Loucy (cell line): ENCODE measurements around the gene LIN52.
A peak's percentile ranks its signal among the peaks of the same experiment; 100 is the strongest.

Experiments
- H2AFZ ChIP-seq: fragments of 200-600 bp; sonication (generic); 2 replicates; pipeline ENCODE4 v1.6.0; 2016; ENCODE audit warnings: antibody characterized with exemption, mild to moderate bottlenecking, low read length, moderate library complexity
- H3F3A ChIP-seq: fragments of 200-600 bp; 2 replicates; pipeline ENCODE4 v1.6.0; 2016; ENCODE audit warnings: antibody characterized with exemption, low read depth, mild to moderate bottlenecking
- H3K27me3 ChIP-seq: fragments of 200-600 bp; sonication (generic); 2 replicates; pipeline ENCODE4 v1.6.1; 2014; ENCODE audit warnings: low read length, mild to moderate bottlenecking; ENCODE audit not compliant: insufficient read depth, poor library complexity, severe bottlenecking
- H3K36me3 ChIP-seq: fragments of 200-600 bp; sonication (generic); 2 replicates; pipeline ENCODE4 v1.6.1; 2016; ENCODE audit warnings: low read length; ENCODE audit not compliant: insufficient read depth
- H3K4me1 ChIP-seq: fragments of 200-600 bp; sonication (generic); 2 replicates; pipeline ENCODE4 v1.5.1; 2014; ENCODE audit warnings: low read length, mild to moderate bottlenecking; ENCODE audit not compliant: insufficient read depth, poor library complexity, severe bottlenecking
- H3K4me2 ChIP-seq: fragments of 200-600 bp; sonication (generic); 2 replicates; pipeline ENCODE4 v1.6.0; 2014; ENCODE audit warnings: antibody characterized with exemption, low read length, low read depth, mild to moderate bottlenecking; ENCODE audit not compliant: poor library complexity, severe bottlenecking
- H3K4me3 ChIP-seq: fragments of 200-600 bp; sonication (generic); 2 replicates; pipeline ENCODE4 v1.5.1; 2014; ENCODE audit warnings: low read length, mild to moderate bottlenecking, mixed read lengths; ENCODE audit not compliant: poor library complexity, severe bottlenecking
- H3K79me2 ChIP-seq: fragments of 200-600 bp; sonication (generic); 2 replicates; pipeline ENCODE4 v1.6.1; 2014; ENCODE audit warnings: low read length; ENCODE audit not compliant: insufficient read depth
- H3K9ac ChIP-seq: fragments of 200-600 bp; sonication (generic); 2 replicates; pipeline ENCODE4 v1.6.0; 2014; ENCODE audit warnings: mild to moderate bottlenecking, low read depth, low read length, moderate library complexity; ENCODE audit not compliant: poor library complexity, severe bottlenecking
- H3K9me2 ChIP-seq: fragments of 200-600 bp; sonication (generic); replicated peaks from 2 replicates; pipeline ENCODE4 v1.6.1; 2016; ENCODE audit warnings: low read depth, low read length, mixed read lengths
- H3K9me3 ChIP-seq: fragments of 200-600 bp; sonication (generic); 2 replicates; pipeline ENCODE4 v1.6.1; 2014; ENCODE audit warnings: mild to moderate bottlenecking, antibody characterized with exemption, low read length, low read depth; ENCODE audit not compliant: insufficient read depth
- H4K20me1 ChIP-seq: fragments of 200-600 bp; sonication (generic); 2 replicates; pipeline ENCODE4 v1.6.0; 2014; ENCODE audit warnings: antibody characterized with exemption, low read length, mild to moderate bottlenecking; ENCODE audit not compliant: insufficient read depth, poor library complexity, severe bottlenecking
- EZH2phosphoT487 ChIP-seq: fragments of 200-600 bp; IDR thresholded peaks from 2 replicates; pipeline ENCODE4 v1.6.1; 2018; ENCODE audit warnings: antibody characterized with exemption, mild to moderate bottlenecking, moderate library complexity, borderline replicate concordance
- TF ChIP-seq, protein P1 (sequence below): fragments of 200-600 bp; sonication (generic); conservative IDR thresholded peaks from 2 replicates; pipeline ENCODE4 v1.5.1; 2014; ENCODE audit warnings: mild to moderate bottlenecking, antibody characterized with exemption, low read length

The LIN52 gene

DNA sequence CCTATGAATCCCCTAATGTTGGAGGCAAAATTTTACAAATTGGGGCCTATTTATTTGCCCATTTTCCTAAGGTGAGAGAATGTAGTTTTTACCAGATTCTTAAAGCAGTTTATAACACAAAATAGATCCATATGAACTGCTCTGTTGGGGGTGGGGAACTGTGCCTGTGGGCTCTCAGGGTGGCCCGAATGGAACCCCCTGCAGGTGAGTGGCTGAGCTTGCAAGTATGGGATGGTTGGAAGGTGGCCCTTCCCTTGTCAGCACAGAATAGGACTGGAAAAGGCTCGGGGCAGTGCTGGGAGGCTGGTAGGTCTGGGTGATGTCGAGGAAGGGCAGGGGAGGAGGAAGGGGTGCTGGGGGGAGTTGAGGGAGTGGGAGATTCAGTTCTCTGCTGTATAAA is 159.4 kb downstream of the LIN52 start:
- Histone ChIP-seq H3K9me3 (no peaks in the 10 kb centered on the region), H3K4me3 (no peak overlapping the region), H3K9ac (no peak overlapping the region), H3K4me2 (no peak overlapping the region), H4K20me1 (no peaks in the 10 kb centered on the region), H2AFZ (peak overlapping the region; percentile 12; the same call in 1 of the 2 replicates), H3K36me3 (no peaks in the 10 kb centered on the region), H3K4me1 (no peaks in the 10 kb centered on the region), H3K79me2 (no peaks in the 10 kb centered on the region), H3F3A (no peaks in the 10 kb centered on the region), H3K27me3 (no peaks in the 10 kb centered on the region), H3K9me2 (no peaks in the 10 kb centered on the region)
- no peak for TF ChIP-seq EZH2phosphoT487
- TF ChIP-seq, protein P1, sequence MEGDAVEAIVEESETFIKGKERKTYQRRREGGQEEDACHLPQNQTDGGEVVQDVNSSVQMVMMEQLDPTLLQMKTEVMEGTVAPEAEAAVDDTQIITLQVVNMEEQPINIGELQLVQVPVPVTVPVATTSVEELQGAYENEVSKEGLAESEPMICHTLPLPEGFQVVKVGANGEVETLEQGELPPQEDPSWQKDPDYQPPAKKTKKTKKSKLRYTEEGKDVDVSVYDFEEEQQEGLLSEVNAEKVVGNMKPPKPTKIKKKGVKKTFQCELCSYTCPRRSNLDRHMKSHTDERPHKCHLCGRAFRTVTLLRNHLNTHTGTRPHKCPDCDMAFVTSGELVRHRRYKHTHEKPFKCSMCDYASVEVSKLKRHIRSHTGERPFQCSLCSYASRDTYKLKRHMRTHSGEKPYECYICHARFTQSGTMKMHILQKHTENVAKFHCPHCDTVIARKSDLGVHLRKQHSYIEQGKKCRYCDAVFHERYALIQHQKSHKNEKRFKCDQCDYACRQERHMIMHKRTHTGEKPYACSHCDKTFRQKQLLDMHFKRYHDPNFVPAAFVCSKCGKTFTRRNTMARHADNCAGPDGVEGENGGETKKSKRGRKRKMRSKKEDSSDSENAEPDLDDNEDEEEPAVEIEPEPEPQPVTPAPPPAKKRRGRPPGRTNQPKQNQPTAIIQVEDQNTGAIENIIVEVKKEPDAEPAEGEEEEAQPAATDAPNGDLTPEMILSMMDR, result peak; percentile 26; the same call in 1 of the 2 replicates

DNA sequence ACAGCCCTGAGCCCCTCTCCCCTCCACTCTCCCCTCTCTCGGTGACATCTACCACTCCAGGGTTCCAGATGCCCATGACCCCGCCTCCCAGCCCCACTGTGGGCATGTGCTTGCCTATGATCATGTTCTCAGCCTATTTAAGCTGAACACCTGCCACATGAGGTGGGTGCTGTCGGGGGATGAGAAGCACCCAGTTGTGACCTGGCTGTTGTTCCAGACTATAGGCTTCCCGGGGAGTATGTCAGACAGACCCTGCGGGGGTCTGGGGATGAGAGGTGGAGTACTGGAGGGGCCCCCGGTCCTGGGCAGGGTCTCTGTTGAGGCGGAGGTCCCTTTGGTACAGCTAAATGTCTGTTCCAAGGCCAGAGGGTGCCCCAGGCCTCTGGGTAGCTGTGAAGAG is 160.5 kb downstream of the LIN52 start:
- TF ChIP-seq, protein P1, result no peak
- no peak for TF ChIP-seq EZH2phosphoT487
- no peaks in the 10 kb centered on the region for H3K9me3 ChIP-seq
- H2AFZ ChIP-seq, result no peak overlapping the region
- H3K4me3 ChIP-seq, result no peak overlapping the region
- no peaks in the 10 kb centered on the region for H4K20me1 ChIP-seq
- H3K9ac ChIP-seq, result no peak overlapping the region
- H3K9me2 ChIP-seq, result no peaks in the 10 kb centered on the region
- no peaks in the 10 kb centered on the region for H3K4me1 ChIP-seq
- H3K4me2 ChIP-seq, result no peak overlapping the region
- H3F3A ChIP-seq, result no peaks in the 10 kb centered on the region
- H3K79me2 ChIP-seq, result no peaks in the 10 kb centered on the region
- H3K27me3 ChIP-seq, result no peaks in the 10 kb centered on the region
- H3K36me3 ChIP-seq, result no peaks in the 10 kb centered on the region

DNA sequence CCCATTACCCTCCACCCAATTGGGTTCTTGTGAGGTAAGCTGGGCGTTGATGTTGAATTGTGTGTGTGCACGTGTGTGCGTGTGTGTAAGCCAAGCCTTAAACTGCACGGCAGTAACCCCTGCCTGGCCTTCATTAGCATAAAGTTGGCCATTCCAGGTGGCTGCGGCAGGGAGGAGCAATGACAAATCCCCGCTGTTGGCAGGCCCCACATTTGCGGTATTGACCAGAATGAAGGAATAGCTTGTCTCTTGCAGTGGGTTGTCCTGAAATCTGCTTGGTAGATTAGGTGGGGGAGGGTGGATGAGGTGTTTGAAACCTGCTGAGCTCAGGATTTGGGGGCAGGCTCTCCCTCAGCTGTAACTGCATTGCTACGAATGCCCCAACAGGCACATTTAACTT is 161.8 kb downstream of the LIN52 start:
- no peaks in the 10 kb centered on the region for H3K27me3 ChIP-seq
- H3K9me3 ChIP-seq, result no peaks in the 10 kb centered on the region
- no peaks in the 10 kb centered on the region for H4K20me1 ChIP-seq
- H3K79me2 ChIP-seq, result no peaks in the 10 kb centered on the region
- H3F3A ChIP-seq, result no peaks in the 10 kb centered on the region
- H3K4me1 ChIP-seq, result no peaks in the 10 kb centered on the region
- TF ChIP-seq EZH2phosphoT487, result no peak
- TF ChIP-seq, protein P1, result no peak
- no peak overlapping the region for H3K9ac ChIP-seq
- no peak overlapping the region for H2AFZ ChIP-seq
- no peaks in the 10 kb centered on the region for H3K9me2 ChIP-seq
- no peak overlapping the region for H3K4me2 ChIP-seq
- H3K36me3 ChIP-seq, result no peaks in the 10 kb centered on the region
- H3K4me3 ChIP-seq, result no peak overlapping the region
